Cardiac muscle cell (in vitro differentiated cells and primary cell): ENCODE data around the gene HOXD8. TPM values are rescaled to one million over a fixed set of nuclear protein-coding genes. Genes with fewer than 3 reads are reported as not detected.

Experiments
- DNase-seq, 2 donors: peaks; one replicate each; pipeline versions ENCODE4 v3.0.0 to v3.0.0-alpha.2; 2010 to 2017; ENCODE audit warnings: low read depth in 1 of 2, low spot score in 1 of 2
- H3K27ac ChIP-seq: fragments of 200-600 bp; sonication (generic); 2 replicates; pipeline ENCODE4 v1.5.1; 2016
- H3K27me3 ChIP-seq: fragments of 200-600 bp; sonication (generic); 2 replicates; pipeline ENCODE4 v1.6.0; 2016; ENCODE audit warnings: control low read depth
- H3K36me3 ChIP-seq: fragments of 200-600 bp; sonication (generic); 2 replicates; pipeline ENCODE4 v1.5.1; 2016; ENCODE audit warnings: control low read depth
- H3K4me1 ChIP-seq: fragments of 200-600 bp; sonication (generic); 2 replicates; pipeline ENCODE4 v1.8.1; 2017; ENCODE audit warnings: low read depth, mild to moderate bottlenecking, mixed run types
- H3K4me3 ChIP-seq: fragments of 200-600 bp; sonication (generic); 2 replicates; pipeline ENCODE4 v1.5.1; 2016; ENCODE audit warnings: mild to moderate bottlenecking
- H3K9me3 ChIP-seq: fragments of 200-600 bp; sonication (generic); 2 replicates; pipeline ENCODE4 v1.5.1; 2017; ENCODE audit warnings: low read depth, mild to moderate bottlenecking, control low read depth
- polyA plus RNA-seq: library from polyadenylated mRNA; unstranded; fragments of >200 nt; fragmentation: Nextera tagmentation; extraction: Ambion mirVana; gene quantifications from 2 replicates; pipeline ENCODE4 v1.2.1, GENCODE V29; 2016
- total RNA-seq: library from RNA; depleted of rRNA; stranded (reverse); fragments of >200 nt; gene quantifications from 2 replicates; pipeline ENCODE4 v1.2.3, GENCODE V29; 2016
- TF ChIP-seq, protein P1 (sequence below): IDR thresholded peaks from 2 replicates; pipeline ENCODE4 v1.5.1; 2012; ENCODE audit warnings: low read depth, mild to moderate bottlenecking, low read length

The HOXD8 gene
- total and polyA plus RNA-seq, 2 experiments from 2014 or later = not detected

DNA sequence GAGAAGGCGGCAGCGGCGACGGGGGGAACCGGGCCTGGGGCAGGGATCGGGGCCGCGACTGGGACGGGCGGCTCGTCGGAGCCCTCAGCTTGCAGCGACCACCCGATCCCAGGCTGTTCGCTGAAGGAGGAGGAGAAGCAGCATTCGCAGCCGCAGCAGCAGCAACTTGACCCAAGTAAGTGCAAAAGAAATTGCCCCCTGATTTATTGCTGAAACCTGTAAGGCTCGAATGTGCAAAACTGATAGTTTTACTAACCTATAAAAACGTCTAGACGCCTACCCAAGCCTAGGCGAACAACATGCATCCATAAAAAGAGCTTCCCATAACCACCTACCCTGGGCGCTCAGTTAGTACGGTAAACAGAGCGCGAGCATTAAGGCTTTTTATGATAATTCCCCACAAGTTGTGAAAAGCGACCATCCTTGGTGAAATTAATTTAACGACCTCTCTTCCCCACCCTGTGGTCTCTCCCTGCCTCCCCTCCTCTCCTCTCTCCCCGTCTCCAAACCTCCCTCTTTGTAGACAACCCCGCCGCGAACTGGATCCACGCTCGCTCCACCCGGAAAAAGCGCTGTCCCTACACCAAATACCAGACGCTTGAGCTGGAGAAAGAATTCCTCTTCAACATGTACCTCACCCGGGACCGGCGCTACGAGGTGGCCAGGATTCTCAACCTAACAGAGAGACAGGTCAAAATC is 5.9 kb upstream of the HOXD8 start:
- H3K4me1 ChIP-seq = no peaks in the 10 kb centered on the region
- H3K9me3 ChIP-seq = no peaks in the 10 kb centered on the region
- peaks cover 100% of the 10 kb centered on the region for H3K27me3 ChIP-seq
- no peaks in the 10 kb centered on the region for H3K36me3 ChIP-seq
- TF ChIP-seq, protein P1, sequence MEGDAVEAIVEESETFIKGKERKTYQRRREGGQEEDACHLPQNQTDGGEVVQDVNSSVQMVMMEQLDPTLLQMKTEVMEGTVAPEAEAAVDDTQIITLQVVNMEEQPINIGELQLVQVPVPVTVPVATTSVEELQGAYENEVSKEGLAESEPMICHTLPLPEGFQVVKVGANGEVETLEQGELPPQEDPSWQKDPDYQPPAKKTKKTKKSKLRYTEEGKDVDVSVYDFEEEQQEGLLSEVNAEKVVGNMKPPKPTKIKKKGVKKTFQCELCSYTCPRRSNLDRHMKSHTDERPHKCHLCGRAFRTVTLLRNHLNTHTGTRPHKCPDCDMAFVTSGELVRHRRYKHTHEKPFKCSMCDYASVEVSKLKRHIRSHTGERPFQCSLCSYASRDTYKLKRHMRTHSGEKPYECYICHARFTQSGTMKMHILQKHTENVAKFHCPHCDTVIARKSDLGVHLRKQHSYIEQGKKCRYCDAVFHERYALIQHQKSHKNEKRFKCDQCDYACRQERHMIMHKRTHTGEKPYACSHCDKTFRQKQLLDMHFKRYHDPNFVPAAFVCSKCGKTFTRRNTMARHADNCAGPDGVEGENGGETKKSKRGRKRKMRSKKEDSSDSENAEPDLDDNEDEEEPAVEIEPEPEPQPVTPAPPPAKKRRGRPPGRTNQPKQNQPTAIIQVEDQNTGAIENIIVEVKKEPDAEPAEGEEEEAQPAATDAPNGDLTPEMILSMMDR = no peak
- peak overlapping the region; percentile 30 for H3K4me3 ChIP-seq
- no peak for DNase-seq
- no peak overlapping the region for H3K27ac ChIP-seq

DNA sequence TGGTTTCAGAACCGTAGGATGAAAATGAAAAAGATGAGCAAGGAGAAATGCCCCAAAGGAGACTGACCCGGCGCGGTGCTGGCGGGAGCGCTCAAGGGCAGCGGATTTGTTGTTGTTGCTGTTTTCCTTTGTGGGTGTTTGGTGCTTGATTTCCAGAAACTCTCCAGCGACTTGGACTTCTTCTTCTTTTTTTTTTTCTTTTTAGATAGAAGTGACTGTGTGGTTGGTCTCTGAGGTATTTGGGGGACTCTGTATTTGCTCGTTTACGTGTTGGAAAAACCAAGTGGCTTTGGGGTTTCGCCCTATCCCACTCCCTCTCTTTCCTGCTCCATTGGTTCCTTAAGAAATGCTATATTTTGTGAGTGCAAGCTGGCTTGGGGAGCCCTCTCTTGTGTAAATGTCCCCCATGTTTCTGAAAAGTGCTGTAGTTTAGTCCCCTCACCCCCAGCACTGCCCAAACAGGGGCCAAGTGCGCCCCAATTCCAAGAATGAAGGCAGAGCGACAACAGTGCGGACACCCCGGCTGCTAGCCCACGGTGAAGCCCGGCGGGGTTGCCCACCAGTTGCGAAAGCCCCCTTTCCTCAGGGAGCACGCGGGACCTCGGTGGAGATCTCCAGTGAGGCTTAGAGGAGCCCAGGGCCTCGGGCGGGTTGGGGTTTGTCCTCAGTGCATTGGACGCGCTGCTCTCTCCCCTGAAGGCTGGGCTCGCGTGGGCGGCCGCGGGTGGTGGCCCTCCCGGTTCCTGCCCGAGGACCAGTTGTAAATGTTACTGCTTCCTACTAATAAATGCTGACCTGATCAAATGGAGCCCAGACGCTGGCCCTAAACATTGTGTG is 5.2 kb upstream of the HOXD8 start:
- no peak for DNase-seq
- Histone ChIP-seq H3K4me1 (no peaks in the 10 kb centered on the region), H3K27ac (no peak overlapping the region), H3K4me3 (no peak overlapping the region), H3K9me3 (no peaks in the 10 kb centered on the region), H3K27me3 (peaks cover 100% of the 10 kb centered on the region), H3K36me3 (no peaks in the 10 kb centered on the region)
- TF ChIP-seq, protein P1 = no peak

DNA sequence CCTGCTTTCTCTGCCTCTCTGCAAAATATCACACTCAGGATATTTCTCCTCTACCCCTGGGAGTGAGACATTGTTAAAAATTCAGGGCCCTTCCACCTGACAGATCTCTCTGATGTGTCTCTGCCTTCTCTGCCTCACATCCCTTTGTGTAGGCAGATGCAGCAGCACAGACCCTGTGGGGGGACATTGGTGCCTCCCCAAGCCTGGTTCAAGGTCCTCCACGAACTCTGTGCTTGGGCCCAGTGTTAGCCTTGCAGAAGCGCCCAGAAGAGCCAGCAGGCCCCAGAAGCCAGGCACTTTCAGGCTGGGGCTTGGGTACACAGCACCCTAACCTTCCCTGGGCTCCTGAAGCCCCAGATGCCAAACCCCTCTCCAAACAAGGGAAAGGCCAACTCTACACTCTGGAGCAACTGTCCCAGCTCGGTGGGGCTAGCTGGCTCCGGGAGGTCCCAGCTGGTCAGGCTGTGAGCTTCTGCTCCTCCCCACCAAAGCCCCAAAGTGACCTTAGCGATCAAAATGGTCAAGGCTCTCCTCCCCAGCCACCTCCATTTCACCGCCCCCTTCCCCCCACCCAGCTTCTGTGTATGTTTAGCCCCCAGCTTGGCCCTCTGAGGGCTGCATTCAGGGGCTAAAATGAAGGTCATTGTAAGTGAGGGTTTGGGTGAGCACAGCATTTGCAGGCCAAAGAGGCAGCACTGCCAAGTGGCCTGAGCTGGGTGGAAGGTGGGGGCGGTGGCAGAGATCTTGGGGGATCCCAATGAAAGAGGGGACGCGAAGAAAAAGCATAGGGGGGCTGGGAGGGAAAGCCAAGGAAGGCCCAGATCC is 4.3 kb upstream of the HOXD8 start:
- Histone ChIP-seq H3K4me1 (no peaks in the 10 kb centered on the region), H3K27ac (no peak overlapping the region), H3K27me3 (peaks cover 100% of the 10 kb centered on the region), H3K9me3 (no peaks in the 10 kb centered on the region), H3K4me3 (no peak overlapping the region), H3K36me3 (no peaks in the 10 kb centered on the region)
- DNase-seq = no peak
- TF ChIP-seq, protein P1 = no peak

DNA sequence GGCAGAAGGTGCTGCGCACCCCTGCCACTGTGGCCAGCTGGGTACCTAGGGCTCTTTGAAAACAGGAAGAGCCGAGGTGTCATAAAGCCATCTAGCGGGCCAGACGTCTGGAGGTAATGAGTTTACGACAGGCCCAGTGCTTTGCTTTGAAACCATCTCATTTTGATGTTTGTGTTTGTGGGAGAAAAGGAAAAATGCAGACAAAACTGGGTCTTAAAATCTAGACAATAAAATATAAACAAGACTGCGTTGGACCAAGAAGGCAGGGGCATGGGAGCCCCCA is 3.8 kb upstream of the HOXD8 start:
- Histone ChIP-seq H3K27ac (no peak overlapping the region), H3K27me3 (peaks cover 100% of the 10 kb centered on the region), H3K4me1 (no peaks in the 10 kb centered on the region), H3K9me3 (no peaks in the 10 kb centered on the region), H3K36me3 (no peaks in the 10 kb centered on the region), H3K4me3 (no peak overlapping the region)
- TF ChIP-seq, protein P1 = no peak
- no peak for DNase-seq

DNA sequence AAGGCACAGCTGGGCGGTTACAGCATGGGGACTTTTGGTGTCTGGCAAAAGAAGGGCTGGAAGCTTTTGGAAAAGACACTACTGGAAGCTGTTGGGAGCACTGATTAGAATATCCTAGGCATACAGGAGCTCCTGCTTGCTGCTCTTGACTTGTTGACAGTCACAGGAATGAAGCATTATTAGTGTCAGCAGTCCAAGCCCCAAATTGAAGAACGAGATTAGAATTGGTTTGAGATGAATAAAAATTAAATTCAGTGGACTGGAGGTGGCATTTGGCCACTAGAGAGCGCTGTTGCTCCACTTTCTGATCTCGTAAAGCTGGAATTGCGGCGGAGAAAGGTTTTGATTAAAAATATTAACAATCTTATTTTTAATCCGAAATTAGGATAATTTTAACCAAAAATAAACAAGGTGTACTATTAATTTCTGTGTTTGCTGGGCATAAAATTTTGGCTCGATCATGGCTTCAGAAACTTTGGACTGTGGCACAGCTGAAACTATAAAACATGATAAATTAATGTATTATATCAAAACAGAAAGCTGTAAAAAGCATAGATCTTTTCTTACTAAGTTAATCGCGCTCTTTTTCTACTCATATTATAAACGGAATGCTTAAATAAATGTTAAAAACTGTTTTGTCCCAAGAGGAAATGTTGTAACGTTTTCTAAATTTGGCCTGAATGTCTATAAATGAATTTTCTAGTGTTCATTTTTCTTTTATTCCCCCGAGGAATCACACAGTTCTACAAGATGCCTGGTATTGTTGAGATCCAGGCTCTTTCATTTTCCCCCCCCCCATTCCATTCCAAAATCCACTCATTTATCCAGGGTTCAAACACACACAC is 2.4 kb upstream of the HOXD8 start:
- TF ChIP-seq, protein P1 = peak; percentile 70
- no peak overlapping the region for H3K4me3 ChIP-seq
- no peak overlapping the region for H3K27ac ChIP-seq
- DNase-seq = peak; percentile 72 to 82
- H3K36me3 ChIP-seq = no peaks in the 10 kb centered on the region
- H3K9me3 ChIP-seq = no peaks in the 10 kb centered on the region
- H3K27me3 ChIP-seq = peaks cover 100% of the 10 kb centered on the region
- H3K4me1 ChIP-seq = no peaks in the 10 kb centered on the region
